Measurements from ENCODE around the gene AKR1B15. TPM values are rescaled to one million over a fixed set of nuclear protein-coding genes. Genes with fewer than 3 reads are reported as not detected.
A peak's percentile ranks its signal among the peaks of the same experiment; 100 is the strongest.

Gene AKR1B15
- total RNA-seq, 2 donors from 2014 or later: 0.27 to 0.28 TPM

DNA sequence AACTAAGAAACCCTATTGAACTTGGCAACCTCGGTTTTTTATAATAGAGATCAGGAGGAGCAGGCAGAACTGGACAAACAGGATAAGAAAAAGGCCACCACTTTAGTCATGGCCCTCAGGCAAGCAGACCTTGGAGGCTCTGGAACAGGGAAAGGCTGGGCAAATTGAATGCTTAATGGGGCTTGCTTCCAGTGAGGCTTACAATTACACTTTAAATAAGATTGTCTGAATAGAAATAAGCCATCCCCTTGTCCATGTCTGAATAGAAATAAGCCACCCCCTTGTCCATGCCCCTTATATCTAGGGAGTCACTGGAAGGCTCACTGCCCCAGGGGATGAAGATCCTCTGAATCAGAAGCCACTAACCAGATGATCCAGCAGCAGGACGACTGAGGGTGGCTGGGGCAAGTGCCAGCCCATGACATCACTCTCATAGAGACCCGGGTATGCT, 40.6 kb downstream of the AKR1B15 start:
- H3K27me3 ChIP-seq (replicated peaks; ENCODE audit: insufficient read depth): no peaks in the 10 kb centered on the region
- no peaks in the 10 kb centered on the region for H3K9me3 ChIP-seq
- DNase-seq (ENCODE audit: low spot score): no peak
- H3K36me3 ChIP-seq: no peaks in the 10 kb centered on the region
- H3K4me3 ChIP-seq: no peak overlapping the region
- no peak for ATAC-seq (ENCODE audit: insufficient number of reproducible peaks, low FRiP score, low read depth)
- H3K27ac ChIP-seq: no peak overlapping the region
- peaks cover 12 to 17% of the 10 kb centered on the region in 2 donors for H3K4me1 ChIP-seq (ENCODE audit: control insufficient read depth in 1 of 2, low read depth in 2 of 2)
- no peak for TF ChIP-seq CTCF (IDR thresholded peaks at IDR 0.05)

DNA sequence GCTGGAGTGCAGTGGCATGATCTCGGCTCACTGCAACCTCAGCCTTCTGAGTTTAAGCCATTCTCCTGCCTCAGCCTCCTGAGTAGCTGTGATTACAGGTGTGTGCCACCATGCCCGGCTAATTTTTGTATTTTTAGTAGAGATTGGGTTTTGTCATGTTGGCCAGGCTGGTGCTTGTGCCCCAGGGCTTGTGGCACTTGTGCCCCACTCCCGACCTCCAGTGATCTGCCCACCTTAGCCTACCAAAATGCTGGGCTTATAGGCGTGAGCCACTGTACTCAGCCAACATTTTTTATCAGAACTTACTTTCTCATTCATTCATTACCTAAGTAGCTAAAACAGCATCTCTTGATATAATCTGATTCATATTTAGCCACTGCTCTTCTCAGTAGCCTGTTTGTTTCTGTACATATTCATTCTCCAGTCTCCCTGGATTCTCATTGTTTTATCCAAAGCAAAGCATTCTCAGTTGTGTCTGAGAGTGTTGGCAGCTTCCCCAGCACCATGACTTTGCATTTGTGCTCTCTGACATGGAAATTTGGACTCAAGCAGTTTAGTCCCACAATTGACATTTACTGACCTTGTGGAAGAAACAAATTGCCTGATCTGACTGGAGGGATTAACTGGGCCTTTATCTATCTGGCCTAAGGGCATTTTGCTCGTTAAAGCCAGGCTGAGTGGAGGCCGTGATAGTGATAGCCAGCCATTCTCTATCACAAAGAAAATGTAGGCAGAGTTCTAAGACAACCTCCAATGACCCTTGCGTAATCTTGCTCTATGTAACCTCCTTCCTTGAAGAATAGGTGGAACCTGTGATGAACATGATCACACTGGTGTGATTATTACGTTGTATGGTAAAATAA, 44.9 kb downstream of the AKR1B15 start:
- H3K4me3 ChIP-seq: no peak overlapping the region
- ATAC-seq (ENCODE audit: insufficient number of reproducible peaks, low FRiP score, low read depth) (peak; percentile 60), DNase-seq (ENCODE audit: low spot score) (peak; percentile 44)
- H3K27me3 ChIP-seq (replicated peaks; ENCODE audit: insufficient read depth): no peaks in the 10 kb centered on the region
- no peaks in the 10 kb centered on the region for H3K9me3 ChIP-seq
- H3K36me3 ChIP-seq: no peaks in the 10 kb centered on the region
- H3K27ac ChIP-seq: peak overlapping the region; percentile 63 to 72
- TF ChIP-seq CTCF (IDR thresholded peaks at IDR 0.05): no peak
- peaks cover 13 to 24% of the 10 kb centered on the region in 2 donors for H3K4me1 ChIP-seq (ENCODE audit: control insufficient read depth in 1 of 2, low read depth in 2 of 2)

GRCh38 chr7:134594877-134595276, 46.0 kb downstream of the AKR1B15 start:
- H3K4me1 ChIP-seq (ENCODE audit: control insufficient read depth in 1 of 2, low read depth in 2 of 2): peaks cover 13 to 24% of the 10 kb centered on the region in 2 donors
- H3K9me3 ChIP-seq: no peaks in the 10 kb centered on the region
- DNase-seq (ENCODE audit: low spot score): no peak
- ATAC-seq (ENCODE audit: insufficient number of reproducible peaks, low FRiP score, low read depth): no peak
- no peak overlapping the region for H3K4me3 ChIP-seq
- peak overlapping the region; percentile 63 to 72 for H3K27ac ChIP-seq
- TF ChIP-seq CTCF (IDR thresholded peaks at IDR 0.05): no peak
- H3K36me3 ChIP-seq: no peaks in the 10 kb centered on the region
- no peaks in the 10 kb centered on the region for H3K27me3 ChIP-seq (replicated peaks; ENCODE audit: insufficient read depth)

- TF ChIP-seq CTCF (IDR thresholded peaks at IDR 0.05): no peak
- no peaks in the 10 kb centered on the region for H3K9me3 ChIP-seq
- H3K4me1 ChIP-seq (ENCODE audit: control insufficient read depth in 1 of 2, low read depth in 2 of 2): peaks cover 2 to 14% of the 10 kb centered on the region in 2 donors
- DNase-seq (ENCODE audit: low spot score) (no peak), ATAC-seq (ENCODE audit: insufficient number of reproducible peaks, low FRiP score, low read depth) (no peak)
- no peaks in the 10 kb centered on the region for H3K27me3 ChIP-seq (replicated peaks; ENCODE audit: insufficient read depth)
- no peak overlapping the region for H3K27ac ChIP-seq
- no peak overlapping the region for H3K4me3 ChIP-seq
- H3K36me3 ChIP-seq: no peaks in the 10 kb centered on the region
Measured at GRCh38 chr7:134599371-134599770, 50.5 kb downstream of the AKR1B15 start.

DNA sequence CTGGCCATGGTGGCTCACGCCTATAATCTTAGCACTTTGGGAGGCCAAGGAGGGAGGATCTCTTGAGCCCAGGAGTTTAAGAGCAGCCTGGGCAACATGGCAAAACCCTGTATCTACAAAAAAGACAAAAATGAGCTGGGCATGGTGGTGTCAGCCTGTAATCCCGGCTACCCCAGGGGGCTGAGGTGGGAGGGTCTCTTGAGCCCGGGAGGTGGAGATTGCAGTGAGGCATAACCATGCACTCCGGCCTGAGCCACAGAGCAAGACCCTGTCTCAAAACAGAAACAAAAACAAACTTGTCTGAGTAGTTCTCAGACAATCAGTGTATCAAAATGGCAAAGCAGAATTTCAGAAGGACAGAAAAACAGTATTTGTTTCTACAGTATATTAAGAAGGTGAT, 52.5 kb downstream of the AKR1B15 start:
- no peaks in the 10 kb centered on the region for H3K27me3 ChIP-seq (replicated peaks; ENCODE audit: insufficient read depth)
- DNase-seq (ENCODE audit: low spot score) (no peak), ATAC-seq (ENCODE audit: insufficient number of reproducible peaks, low FRiP score, low read depth) (no peak)
- H3K4me1 ChIP-seq (ENCODE audit: control insufficient read depth in 1 of 2, low read depth in 2 of 2): peaks cover 0 to 5% of the 10 kb centered on the region in 2 donors
- TF ChIP-seq CTCF (IDR thresholded peaks at IDR 0.05): no peak
- H3K27ac ChIP-seq: no peak overlapping the region
- no peaks in the 10 kb centered on the region for H3K36me3 ChIP-seq
- H3K4me3 ChIP-seq: no peak overlapping the region
- no peaks in the 10 kb centered on the region for H3K9me3 ChIP-seq

Data from thoracic aorta (tissue), 2 donors.